K562 (cell line): Measurements from ENCODE around the gene COPS4. TPM values are rescaled to one million over a fixed set of nuclear protein-coding genes. Genes with fewer than 3 reads are reported as not detected.

Source experiments
- ARHGAP35 ChIP-seq: fragments of 450-650 bp; IDR thresholded peaks from 2 replicates; pipeline ENCODE4 v1.6.1; 2018; ENCODE audit not compliant: partially characterized antibody
- BDP1 ChIP-seq: IDR thresholded peaks from 3 replicates; pipeline ENCODE4 v1.6.1; 2011; ENCODE audit not compliant: insufficient read length, insufficient read depth
- CREBBP ChIP-seq: IDR thresholded peaks from one replicate; pipeline ENCODE4 v1.6.1; 2012; ENCODE audit warnings: low read depth, mild to moderate bottlenecking, control low read depth, inconsistent platforms, low read length
- CSDE1 ChIP-seq, 2 experiments: fragments of 450-650 bp; IDR thresholded peaks; 2 replicates each; pipeline ENCODE4 v1.6.1; 2016; ENCODE audit warnings: mild to moderate bottlenecking in 1 of 2
- GABPA ChIP-seq: fragments of 200-800 bp; sonication (Bioruptor generic); conservative IDR thresholded peaks from 2 replicates; pipeline ENCODE4 v1.6.1; 2016; ENCODE audit warnings: low read depth, missing genetic modification characterization, missing compliant biosample characterization
- GABPB2 ChIP-seq: fragments of 250-450 bp; sonication (Bioruptor Pico); conservative IDR thresholded peaks from 2 replicates; pipeline ENCODE4 v1.5.1; 2021; ENCODE audit warnings: mild to moderate bottlenecking
- KLF13 ChIP-seq: fragments of 450-650 bp; IDR thresholded peaks from 2 replicates; pipeline ENCODE4 v1.6.1; 2016; ENCODE audit warnings: missing genetic modification characterization, low read depth, mild to moderate bottlenecking, missing compliant biosample characterization, moderate library complexity, borderline replicate concordance
- NCOA2 ChIP-seq, 2 experiments: fragments of 450-650 bp; IDR thresholded peaks; 2 replicates each; pipeline ENCODE4 v1.6.1; 2018; ENCODE audit warnings: mild to moderate bottlenecking in 2 of 2, moderate library complexity in 1 of 2; ENCODE audit not compliant: partially characterized antibody in 2 of 2
- SMARCE1 ChIP-seq: fragments of 450-650 bp; IDR thresholded peaks from 2 replicates; pipeline ENCODE4 v1.7.1; 2016; ENCODE audit warnings: mild to moderate bottlenecking
- TCF7 ChIP-seq: sonication (generic); IDR thresholded peaks from 2 replicates; pipeline ENCODE4 v1.6.1; 2016; ENCODE audit warnings: antibody characterized with exemption, borderline replicate concordance
- ZC3H11A ChIP-seq: IDR thresholded peaks from 2 replicates; pipeline ENCODE4 v1.6.1; 2012; ENCODE audit warnings: low read depth, low read length, improper control_type of control experiment
- ZKSCAN8 ChIP-seq: fragments of 200-800 bp; sonication (Bioruptor generic); IDR thresholded peaks from 2 replicates; pipeline ENCODE4 v1.6.1; 2016; ENCODE audit warnings: missing genetic modification characterization, missing compliant biosample characterization
- ZNF134 ChIP-seq: fragments of 250-450 bp; sonication (Bioruptor Pico); conservative IDR thresholded peaks from 2 replicates; pipeline ENCODE4 v1.4.0; 2020
- ZNF324 ChIP-seq: fragments of 250-450 bp; sonication (Bioruptor Pico); IDR thresholded peaks from 2 replicates; pipeline ENCODE4 v1.4.0; 2020; ENCODE audit warnings: mild to moderate bottlenecking
- ZNF583 ChIP-seq: fragments of 250-450 bp; sonication (Bioruptor Pico); IDR thresholded peaks from 2 replicates; pipeline ENCODE4 v1.4.0; 2020
- polyA plus RNA-seq, 8 experiments: library from polyadenylated mRNA; depleted of rRNA in 4 of 8; stranded (reverse) in 5 of 8; unstranded in 3 of 8; fragments of >200 nt; fragmentation: Nextera tagmentation in 2 of 8; fragmentation: Illumina TruSeq in 1 of 8; extraction: Ambion mirVana in 2 of 8; extraction: Trizol in 1 of 8; gene quantifications; 2 replicates each; pipeline versions ENCODE4 v1.2.1 to v1.2.3, GENCODE V29; 2011 to 2014; ENCODE audit warnings: inconsistent platforms in 1 of 8, missing spikeins in 1 of 8
- total RNA-seq, 7 experiments: library from RNA; depleted of rRNA in 6 of 7; stranded (reverse); fragments of >200 nt in 6 of 7; fragmentation: Illumina TruSeq in 2 of 7; extraction: Trizol in 2 of 7; gene quantifications; 2 replicates each; pipeline versions ENCODE4 v1.2.1 to v1.2.3, GENCODE V29; 2011 to 2021; ENCODE audit warnings: low replicate concordance in 1 of 7
- TF ChIP-seq, protein P1 (sequence below), 3 experiments: fragments of 200-800 bp in 1 of 3; sonication (Bioruptor generic) in 1 of 3; sonication (generic) in 1 of 3; formaldehyde crosslinking in 1 of 3; IDR thresholded peaks; 2 replicates each; pipeline versions ENCODE4 v1.6.1 to v1.8.0; 2016 to 2022; ENCODE audit warnings: mild to moderate bottlenecking in 2 of 3, missing compliant biosample characterization in 2 of 3, missing genetic modification characterization in 2 of 3, missing genetic modification reagents in 1 of 3
- TF ChIP-seq, protein P2 (sequence below): fragments of 250-450 bp; sonication (Bioruptor Pico); IDR thresholded peaks from 2 replicates; pipeline ENCODE4 v1.8.0; 2021; ENCODE audit warnings: borderline replicate concordance, mild to moderate bottlenecking, moderate library complexity; ENCODE audit not compliant: poor library complexity, severe bottlenecking
- TF ChIP-seq, protein P3 (sequence below): fragments of 450-650 bp; formaldehyde crosslinking; IDR thresholded peaks from 2 replicates; pipeline ENCODE4 v1.4.0; 2022; ENCODE audit warnings: missing genetic modification characterization
- TF ChIP-seq, protein P4 (sequence below): fragments of 450-650 bp; formaldehyde crosslinking; IDR thresholded peaks from 2 replicates; pipeline ENCODE4 v1.4.0; 2022; ENCODE audit warnings: missing genetic modification characterization
- TF ChIP-seq, protein P5 (sequence below), 2 experiments: fragments of 450-650 bp in 1 of 2; sonication (generic) in 1 of 2; formaldehyde crosslinking in 1 of 2; IDR thresholded peaks in 1 of 2; conservative IDR thresholded peaks in 1 of 2; 2 replicates each; pipeline versions ENCODE4 v1.6.1 to v1.8.1; 2016 to 2023; ENCODE audit warnings: mild to moderate bottlenecking in 2 of 2, moderate library complexity in 2 of 2, inconsistent platforms in 1 of 2, missing genetic modification reagents in 1 of 2

COPS4 gene
- total and polyA plus RNA-seq, 9 of the 15 experiments (the other 6 are each of a cell fraction or from before 2014, with no cell fraction given), result 44.7 to 180 (median 70.9) TPM

DNA sequence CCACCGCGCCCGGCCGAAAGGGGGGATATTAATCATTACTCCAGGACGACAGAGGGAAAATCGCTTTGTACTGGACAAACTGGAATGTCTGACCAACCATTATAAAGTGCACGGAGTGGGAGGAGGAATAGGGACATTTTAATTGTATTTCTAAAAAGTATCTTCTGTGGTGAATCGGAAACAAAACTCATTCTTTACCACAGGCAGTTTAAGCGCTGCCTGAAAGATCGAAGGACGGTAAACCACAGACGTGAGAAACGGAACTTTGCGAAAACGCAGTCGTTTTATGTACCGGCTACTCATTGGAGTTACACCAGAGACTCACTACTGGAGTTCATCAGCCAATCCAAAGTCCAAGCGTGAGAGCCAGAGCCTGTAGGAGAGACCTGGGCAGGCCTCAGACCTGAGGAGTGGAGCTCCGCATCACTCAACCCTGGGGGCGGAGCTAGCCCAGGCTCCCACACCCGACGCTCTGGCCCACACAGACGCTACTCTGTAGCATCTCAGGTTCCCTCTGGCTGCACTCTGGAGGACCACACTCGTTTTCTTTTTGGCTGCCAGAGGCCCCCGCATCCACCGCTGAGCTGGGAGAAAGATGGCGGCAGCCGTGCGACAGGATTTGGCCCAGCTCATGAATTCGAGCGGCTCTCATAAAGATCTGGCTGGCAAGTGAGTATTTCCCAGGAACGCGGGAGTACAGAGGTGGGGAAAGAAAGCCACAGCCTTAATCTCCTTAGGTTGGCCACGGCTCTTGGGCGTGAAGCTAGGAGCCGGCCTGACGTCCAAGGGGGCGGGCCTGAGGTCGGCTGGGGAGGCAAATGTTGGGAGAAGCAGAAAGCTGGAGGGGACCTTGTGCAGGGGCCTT, at the start of gene COPS4 (continued):
- TF ChIP-seq BDP1 (no peak), ZC3H11A (peak; percentile 68; the same call in 1 of the 2 replicates), CREBBP (no peak), GABPB2 (no peak), ZNF583 (CRISPR knock-in tag) (no peak), ARHGAP35 (no peak), SMARCE1 (no peak; the same call in 1 of the 2 replicates), ZNF324 (CRISPR knock-in tag) (peak; percentile 24; the same call in 1 of the 2 replicates), GABPA (tag) (peak; percentile 91), NCOA2 (IDR thresholded peaks at IDR 0.05; ENCODE audit: partially characterized antibody in 2 of 2) (no peak), KLF13 (no peak; the same call in 1 of the 2 replicates), ZKSCAN8 (CRISPR knock-in tag) (no peak), TCF7 (no peak), CSDE1 (IDR thresholded peaks at IDR 0.05) (no peak), ZNF134 (CRISPR knock-in tag) (no peak)
- TF ChIP-seq, protein P1, sequence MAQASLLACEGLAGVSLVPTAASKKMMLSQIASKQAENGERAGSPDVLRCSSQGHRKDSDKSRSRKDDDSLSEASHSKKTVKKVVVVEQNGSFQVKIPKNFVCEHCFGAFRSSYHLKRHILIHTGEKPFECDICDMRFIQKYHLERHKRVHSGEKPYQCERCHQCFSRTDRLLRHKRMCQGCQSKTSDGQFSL (CRISPR knock-in tag; IDR thresholded peaks at IDR 0.05), result no peak
- TF ChIP-seq, protein P1 (tag; IDR thresholded peaks at IDR 0.05), result no peak
- TF ChIP-seq, protein P2, sequence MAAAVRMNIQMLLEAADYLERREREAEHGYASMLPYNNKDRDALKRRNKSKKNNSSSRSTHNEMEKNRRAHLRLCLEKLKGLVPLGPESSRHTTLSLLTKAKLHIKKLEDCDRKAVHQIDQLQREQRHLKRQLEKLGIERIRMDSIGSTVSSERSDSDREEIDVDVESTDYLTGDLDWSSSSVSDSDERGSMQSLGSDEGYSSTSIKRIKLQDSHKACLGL (CRISPR knock-in tag), result no peak
- TF ChIP-seq, protein P3, sequence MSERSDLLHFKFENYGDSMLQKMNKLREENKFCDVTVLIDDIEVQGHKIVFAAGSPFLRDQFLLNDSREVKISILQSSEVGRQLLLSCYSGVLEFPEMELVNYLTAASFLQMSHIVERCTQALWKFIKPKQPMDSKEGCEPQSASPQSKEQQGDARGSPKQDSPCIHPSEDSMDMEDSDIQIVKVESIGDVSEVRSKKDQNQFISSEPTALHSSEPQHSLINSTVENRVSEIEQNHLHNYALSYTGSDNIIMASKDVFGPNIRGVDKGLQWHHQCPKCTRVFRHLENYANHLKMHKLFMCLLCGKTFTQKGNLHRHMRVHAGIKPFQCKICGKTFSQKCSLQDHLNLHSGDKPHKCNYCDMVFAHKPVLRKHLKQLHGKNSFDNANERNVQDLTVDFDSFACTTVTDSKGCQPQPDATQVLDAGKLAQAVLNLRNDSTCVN (CRISPR knock-in tag), result 0 out of 2 replicates have a peak, but pooled peaks have one; percentile 67
- TF ChIP-seq, protein P4, sequence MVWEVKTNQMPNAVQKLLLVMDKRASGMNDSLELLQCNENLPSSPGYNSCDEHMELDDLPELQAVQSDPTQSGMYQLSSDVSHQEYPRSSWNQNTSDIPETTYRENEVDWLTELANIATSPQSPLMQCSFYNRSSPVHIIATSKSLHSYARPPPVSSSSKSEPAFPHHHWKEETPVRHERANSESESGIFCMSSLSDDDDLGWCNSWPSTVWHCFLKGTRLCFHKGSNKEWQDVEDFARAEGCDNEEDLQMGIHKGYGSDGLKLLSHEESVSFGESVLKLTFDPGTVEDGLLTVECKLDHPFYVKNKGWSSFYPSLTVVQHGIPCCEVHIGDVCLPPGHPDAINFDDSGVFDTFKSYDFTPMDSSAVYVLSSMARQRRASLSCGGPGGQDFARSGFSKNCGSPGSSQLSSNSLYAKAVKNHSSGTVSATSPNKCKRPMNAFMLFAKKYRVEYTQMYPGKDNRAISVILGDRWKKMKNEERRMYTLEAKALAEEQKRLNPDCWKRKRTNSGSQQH, result 0 out of 2 replicates have a peak, but pooled peaks have one; percentile 37
- TF ChIP-seq, protein P5, sequence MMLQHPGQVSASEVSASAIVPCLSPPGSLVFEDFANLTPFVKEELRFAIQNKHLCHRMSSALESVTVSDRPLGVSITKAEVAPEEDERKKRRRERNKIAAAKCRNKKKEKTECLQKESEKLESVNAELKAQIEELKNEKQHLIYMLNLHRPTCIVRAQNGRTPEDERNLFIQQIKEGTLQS (IDR thresholded peaks at IDR 0.05), result peak; percentile 22; the same call in 1 of the 2 replicates
- TF ChIP-seq, protein P5 (CRISPR knock-in tag; conservative IDR thresholded peaks at IDR 0.05), result peak; percentile 67; the same call in 1 of the 2 replicates
